Central memory CD4-positive, alpha-beta T cell (primary cell): ENCODE results near the gene DISP3.

Source experiments
- DNase-seq: peaks from one replicate; pipeline ENCODE4 v3.0.0; 2022

The DISP3 gene

GRCh38 chr1:11550664-11551283, 71.8 kb downstream of the DISP3 start:
- no peak for DNase-seq

- DNase-seq = no peak
These were observed 79.3 kb downstream of the DISP3 start for GRCh38 chr1:11558276-11558675.

DNA sequence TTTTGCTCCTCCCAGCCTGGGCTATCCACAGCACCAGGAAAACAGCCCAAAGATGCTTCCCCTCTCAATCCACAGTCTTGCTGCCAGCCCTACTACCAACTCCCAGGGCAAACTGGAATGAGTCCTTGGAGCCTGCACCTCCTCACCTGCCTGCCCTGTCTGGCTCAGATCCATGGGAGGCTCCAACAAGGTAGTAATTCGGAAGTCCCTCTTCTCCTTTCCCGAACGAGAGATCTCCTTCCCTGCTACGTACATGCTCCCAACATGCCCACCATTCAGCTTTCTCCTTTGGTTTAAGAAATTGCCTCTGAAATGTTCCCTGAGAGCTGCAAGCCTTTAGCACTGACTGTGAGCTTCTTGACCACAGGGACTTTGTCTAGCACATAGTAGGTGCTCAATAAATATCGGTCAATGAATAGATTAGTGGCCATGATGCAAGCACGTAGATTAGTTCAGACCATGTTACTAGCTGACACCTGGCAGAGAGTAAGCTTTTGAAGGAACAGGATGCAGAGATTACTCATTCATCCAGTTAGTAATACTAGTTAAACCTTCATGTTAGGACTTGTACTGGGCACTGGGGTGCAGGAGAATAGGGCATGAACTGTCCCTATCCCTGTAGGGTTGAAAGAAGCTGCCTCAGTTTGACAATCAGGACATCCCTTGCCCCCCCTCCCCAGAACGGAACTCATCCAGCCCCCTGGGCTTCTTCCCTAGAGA, 80.1 kb downstream of the DISP3 start:
- DNase-seq = no peak

- no peak for DNase-seq
These were observed 80.6 kb downstream of the DISP3 start for GRCh38 chr1:11559591-11559970.

- DNase-seq = no peak
These were observed 81.1 kb downstream of the DISP3 start for GRCh38 chr1:11560061-11560460.

DNA sequence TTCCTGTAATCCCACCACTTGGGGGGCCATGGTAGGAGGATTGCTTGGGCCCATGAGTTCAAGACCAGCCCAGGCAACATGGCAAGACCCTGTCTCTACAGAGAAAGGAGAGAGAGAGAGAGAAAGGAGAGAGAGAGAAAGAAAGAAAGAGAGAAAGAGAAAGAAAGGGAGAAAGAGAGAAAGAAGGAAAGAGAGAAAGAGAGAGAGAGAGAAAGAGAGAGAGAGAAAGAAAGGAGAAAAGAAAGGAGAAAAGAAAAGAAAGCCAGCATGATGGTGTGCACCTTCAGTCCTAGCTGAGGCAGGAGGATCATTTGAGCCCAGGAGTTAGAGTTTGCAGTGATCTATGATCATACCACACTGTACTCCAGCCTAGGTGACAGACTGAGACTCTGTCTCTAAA, 82.8 kb downstream of the DISP3 start:
- DNase-seq = no peak

DNA sequence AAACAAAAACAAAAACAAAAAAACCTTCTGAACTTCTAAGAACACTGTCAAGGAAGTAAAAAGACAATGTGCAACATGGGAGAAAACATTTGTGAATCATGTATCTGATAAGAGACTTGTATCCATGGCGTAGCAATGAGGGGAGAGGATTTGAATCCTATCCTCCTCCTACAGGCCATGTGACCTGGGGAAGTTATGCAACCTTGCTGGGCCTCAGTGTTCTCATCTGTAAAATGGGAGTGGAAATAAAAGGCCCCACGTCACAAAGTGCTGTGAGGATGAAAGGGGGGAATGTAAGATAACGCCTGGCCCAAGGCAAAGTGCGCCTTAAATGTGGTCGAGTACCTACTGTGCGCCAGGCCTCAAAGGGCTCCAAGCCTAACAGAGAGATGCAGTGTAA, 83.7 kb downstream of the DISP3 start:
- no peak for DNase-seq

- no peak for DNase-seq
These were observed 84.7 kb downstream of the DISP3 start for GRCh38 chr1:11563560-11564069.

- no peak for DNase-seq
These were observed 85.3 kb downstream of the DISP3 start for GRCh38 chr1:11564237-11564636.

DNA sequence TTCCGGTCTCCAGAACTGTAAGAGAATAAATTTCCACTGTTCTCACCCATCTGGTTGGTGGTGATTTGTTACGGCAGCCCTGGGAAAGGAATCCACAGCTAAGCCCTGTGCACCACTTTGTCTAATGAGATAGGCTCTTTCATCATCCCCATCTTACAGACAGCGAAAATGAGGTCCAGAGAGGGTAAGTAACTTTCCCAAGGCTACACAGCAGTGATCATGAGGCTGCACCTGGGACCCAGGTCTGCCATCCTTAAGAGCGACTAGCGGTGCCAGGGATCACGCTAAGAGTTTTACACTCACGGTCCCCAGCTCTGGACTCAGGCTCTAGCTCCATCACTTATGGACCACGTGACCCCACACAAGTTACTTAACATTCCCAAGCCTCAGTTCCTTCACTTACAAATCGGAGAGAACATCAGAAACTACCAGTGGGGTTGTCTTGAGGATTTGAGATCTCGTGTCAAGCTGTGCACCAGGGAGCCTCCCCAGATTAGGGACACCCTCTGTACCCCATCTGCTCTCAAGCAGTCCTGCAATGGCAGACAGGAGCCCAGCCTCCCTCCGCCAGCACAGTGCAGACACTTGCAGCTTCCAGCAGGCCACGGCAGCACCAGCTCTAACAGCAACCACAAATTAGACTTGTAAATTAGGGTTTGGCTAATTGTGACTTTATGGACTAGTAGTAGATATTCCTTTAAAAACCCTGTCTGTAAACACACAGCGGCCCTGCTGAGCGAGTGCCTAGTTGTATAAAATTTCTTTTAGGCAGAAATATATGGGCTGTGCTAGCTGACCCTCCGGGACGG, 87.3 kb downstream of the DISP3 start:
- DNase-seq = no peak

- DNase-seq = no peak
These were observed 88.5 kb downstream of the DISP3 start for GRCh38 chr1:11567244-11568065.

DNA sequence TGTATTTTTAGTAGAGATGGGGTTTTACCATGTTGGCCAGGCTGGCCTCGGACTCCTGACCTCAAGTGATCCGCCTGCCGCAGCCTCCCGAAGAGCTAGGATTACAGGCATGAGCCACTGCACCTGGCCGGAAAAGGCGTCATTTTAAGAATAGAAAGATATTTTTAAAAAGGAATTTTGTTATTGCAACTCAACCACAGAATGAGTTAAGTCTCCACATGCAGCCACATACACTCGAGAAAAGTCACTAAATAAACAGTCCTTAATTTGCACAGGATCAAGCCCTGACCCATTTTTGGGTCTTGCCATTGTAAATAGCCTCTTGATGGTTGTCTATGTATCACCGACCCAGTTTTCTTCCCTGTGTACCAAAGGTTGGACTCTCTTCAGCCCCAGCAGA, 89.7 kb downstream of the DISP3 start:
- no peak for DNase-seq

- DNase-seq = no peak
These were observed 90.6 kb downstream of the DISP3 start for GRCh38 chr1:11569551-11569950.

DNA sequence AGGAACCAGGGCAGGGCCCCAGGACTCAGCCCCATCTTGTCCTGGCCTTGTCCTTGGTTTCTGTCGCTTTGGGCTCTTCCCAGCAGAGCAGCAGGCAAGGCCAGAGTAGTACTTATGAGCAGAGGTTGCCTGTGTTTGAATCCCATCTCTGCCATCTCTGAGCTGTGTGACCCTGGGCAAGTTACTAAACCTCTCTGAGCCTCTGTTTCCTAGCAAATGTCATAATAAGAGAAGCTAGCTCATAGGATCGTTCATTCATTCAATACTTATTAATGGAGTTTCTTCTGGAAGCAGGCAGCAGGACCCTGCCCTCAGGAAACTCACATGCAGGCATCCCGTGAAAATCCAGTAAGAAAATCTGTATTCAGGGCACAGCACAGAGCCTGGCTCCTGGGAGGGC, 91.0 kb downstream of the DISP3 start:
- no peak for DNase-seq

DNA sequence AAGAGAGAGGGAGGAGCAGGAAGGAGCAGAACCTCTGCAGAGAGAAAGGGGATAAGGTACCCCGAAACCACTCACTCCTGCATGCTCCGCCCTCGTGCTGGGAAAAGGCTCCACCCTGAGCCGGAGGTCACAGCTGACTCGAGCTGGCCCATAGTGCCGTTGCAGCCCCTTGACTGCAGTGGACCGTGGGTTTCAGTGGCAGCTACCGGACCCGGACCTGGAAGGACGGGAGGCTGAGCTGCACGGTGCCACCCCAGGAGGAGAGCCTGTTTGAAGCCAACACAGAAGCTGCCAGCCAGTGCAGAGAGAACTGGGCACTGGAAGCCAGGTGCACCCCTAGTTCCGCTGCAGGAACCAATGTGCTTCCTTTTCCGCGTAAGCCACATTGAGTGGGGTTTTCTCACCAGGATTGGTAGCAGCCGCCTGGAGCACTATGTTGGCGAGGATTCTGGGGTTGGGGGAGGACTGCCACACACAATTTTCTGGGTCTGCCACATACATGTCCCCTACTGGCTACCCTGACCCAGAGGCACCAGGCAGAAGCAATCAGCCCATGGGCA, 91.9 kb downstream of the DISP3 start:
- DNase-seq = no peak

- no peak for DNase-seq
These were observed 93.1 kb downstream of the DISP3 start for GRCh38 chr1:11571906-11572616.

DNA sequence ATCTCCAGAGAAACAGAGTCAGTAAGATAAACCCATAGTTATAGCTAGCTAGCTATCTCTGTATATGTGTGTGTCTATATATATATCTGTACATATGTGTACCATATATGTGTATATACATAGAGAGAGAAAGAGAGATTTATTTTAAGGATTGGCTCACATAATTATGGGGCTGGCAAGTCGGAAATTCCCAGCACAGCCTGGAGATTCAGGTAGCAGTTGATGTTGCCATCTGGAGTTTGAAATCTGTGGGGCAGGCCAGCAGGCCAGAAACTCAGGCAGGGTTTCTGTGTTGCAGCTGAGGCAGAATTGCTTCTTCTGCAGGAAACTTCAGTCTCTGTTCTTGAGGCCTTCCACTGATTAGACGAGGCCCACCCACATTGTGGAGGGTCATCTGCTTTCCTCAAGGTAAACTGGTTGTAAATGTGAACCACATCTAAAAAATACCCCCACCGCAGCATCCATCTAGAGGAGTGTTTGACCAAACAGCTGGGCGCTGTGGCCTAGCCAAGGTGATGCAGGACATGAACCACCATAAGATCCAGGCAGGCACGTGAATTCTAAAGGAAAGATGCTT, 94.2 kb downstream of the DISP3 start:
- no peak for DNase-seq

GRCh38 chr1:11575553-11575952, 96.6 kb downstream of the DISP3 start:
- no peak for DNase-seq

DNA sequence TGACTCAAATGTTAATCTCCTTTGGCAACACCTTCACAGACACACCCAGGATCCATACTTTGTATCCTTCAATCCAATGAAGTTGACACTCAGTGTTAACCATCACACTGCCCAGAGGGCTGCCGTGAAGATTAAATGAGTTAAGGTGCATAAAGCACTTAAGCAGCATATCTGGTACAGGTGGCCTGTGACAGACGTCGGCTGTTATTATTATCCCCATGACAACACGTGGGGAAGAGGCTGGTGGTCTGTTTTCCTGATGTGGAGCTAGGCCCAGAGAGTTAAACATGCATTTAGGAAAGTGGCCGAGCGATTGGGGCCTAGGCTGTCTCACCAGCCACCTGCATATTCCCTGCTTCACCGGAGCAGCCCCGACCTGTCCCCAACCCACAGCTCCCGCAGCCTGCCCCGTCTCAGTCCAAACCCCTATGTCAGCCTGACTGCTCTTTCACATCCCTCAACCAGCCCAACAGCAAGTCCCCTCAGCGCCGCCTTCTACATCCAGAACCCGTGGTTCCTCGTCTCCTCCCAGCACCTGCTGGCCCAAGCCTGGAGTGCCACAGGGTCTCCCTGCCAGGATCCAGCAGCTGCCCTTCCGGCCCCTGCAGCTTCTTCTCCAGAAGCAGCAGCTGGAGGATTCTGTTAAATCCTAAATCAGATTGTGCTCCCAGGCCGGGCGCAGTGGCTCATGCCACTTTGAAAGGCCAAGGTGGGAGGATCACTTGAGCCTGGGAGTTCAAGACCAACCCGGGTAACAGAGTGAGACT, 97.3 kb downstream of the DISP3 start:
- no peak for DNase-seq

GRCh38 chr1:11578004-11578403, 99.0 kb downstream of the DISP3 start:
- no peak for DNase-seq

GRCh38 chr1:11579506-11579905, 100.6 kb downstream of the DISP3 start:
- DNase-seq = no peak
